Choroid plexus epithelial cell (primary cell): ENCODE results near the gene COQ8B.

ENCODE experiments used
- DNase-seq: peaks from one replicate; pipeline ENCODE4 v3.0.0-alpha.2; 2010; ENCODE audit warnings: low read depth
- H3K4me3 ChIP-seq: 2 replicates; pipeline ENCODE4 v1.5.1; 2011; ENCODE audit warnings: low read depth, mild to moderate bottlenecking, control low read depth, low read length, moderate library complexity
- TF ChIP-seq, protein P1 (sequence below): conservative IDR thresholded peaks from 2 replicates; pipeline ENCODE4 v1.5.1; 2011; ENCODE audit warnings: low read depth, mild to moderate bottlenecking, control low read depth, inconsistent platforms, low read length, moderate library complexity

COQ8B gene

GRCh38 chr19:40642757-40643305, 73.9 kb downstream of the COQ8B start:
- no peak overlapping the region for H3K4me3 ChIP-seq
- no peak for DNase-seq
- TF ChIP-seq, protein P1, sequence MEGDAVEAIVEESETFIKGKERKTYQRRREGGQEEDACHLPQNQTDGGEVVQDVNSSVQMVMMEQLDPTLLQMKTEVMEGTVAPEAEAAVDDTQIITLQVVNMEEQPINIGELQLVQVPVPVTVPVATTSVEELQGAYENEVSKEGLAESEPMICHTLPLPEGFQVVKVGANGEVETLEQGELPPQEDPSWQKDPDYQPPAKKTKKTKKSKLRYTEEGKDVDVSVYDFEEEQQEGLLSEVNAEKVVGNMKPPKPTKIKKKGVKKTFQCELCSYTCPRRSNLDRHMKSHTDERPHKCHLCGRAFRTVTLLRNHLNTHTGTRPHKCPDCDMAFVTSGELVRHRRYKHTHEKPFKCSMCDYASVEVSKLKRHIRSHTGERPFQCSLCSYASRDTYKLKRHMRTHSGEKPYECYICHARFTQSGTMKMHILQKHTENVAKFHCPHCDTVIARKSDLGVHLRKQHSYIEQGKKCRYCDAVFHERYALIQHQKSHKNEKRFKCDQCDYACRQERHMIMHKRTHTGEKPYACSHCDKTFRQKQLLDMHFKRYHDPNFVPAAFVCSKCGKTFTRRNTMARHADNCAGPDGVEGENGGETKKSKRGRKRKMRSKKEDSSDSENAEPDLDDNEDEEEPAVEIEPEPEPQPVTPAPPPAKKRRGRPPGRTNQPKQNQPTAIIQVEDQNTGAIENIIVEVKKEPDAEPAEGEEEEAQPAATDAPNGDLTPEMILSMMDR = no peak

- TF ChIP-seq, protein P1 = no peak
- no peak for DNase-seq
- H3K4me3 ChIP-seq = no peak overlapping the region
Observed at GRCh38 chr19:40642051-40642706, 74.5 kb downstream of the COQ8B start.
